ENCODE data around the gene DYRK3.

The DYRK3 gene

DNA sequence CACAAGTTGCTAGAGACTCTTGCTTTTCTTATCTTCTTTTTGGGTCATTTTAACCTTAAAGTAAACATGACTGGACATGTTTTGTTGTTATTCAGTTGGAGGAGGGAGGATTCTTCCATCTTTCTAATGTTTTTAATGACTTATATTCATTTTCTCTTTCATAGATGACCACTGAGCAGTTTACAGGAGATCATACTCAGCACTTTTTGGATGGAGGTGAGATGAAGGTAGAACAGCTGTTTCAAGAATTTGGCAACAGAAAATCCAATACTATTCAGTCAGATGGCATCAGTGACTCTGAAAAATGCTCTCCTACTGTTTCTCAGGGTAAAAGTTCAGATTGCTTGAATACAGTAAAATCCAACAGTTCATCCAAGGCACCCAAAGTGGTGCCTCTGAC is 11.9 kb downstream of the DYRK3 start:
- H3K27ac ChIP-seq (ENCODE audit: extremely low read depth, low read depth, low read length): no peak overlapping the region
- CTCF ChIA-PET: interaction anchor here (0.7 to 25.1 kb wide), 5 partner anchors 8 to 794 kb away, joined by 3 to 380 read pairs (median 30); partner anchors contain the start of gene DYRK3
- H3K4me1 ChIP-seq (ENCODE audit: control insufficient read depth, insufficient read depth, low read length): no peaks in the 10 kb centered on the region
- peaks cover 0 to 49% of the 10 kb centered on the region in 2 experiments; a peak in 2 of 3 replicates for H3K36me3 ChIP-seq (ENCODE audit: control insufficient read depth in 2 of 2, insufficient read depth in 1 of 2, low read length in 2 of 2)
- no peak overlapping the region for H3K4me3 ChIP-seq (ENCODE audit: low read depth, low read length)
- no peak for TF ChIP-seq ZNF157 (tag by site-specific recombination; IDR thresholded peaks at IDR 0.05)
- TF ChIP-seq ZSCAN16 (tag by site-specific recombination; IDR thresholded peaks at IDR 0.05): no peak
- TF ChIP-seq ZNF221 (tag by site-specific recombination; IDR thresholded peaks at IDR 0.05; ENCODE audit: borderline replicate concordance): no peak
- TF ChIP-seq, protein P1, sequence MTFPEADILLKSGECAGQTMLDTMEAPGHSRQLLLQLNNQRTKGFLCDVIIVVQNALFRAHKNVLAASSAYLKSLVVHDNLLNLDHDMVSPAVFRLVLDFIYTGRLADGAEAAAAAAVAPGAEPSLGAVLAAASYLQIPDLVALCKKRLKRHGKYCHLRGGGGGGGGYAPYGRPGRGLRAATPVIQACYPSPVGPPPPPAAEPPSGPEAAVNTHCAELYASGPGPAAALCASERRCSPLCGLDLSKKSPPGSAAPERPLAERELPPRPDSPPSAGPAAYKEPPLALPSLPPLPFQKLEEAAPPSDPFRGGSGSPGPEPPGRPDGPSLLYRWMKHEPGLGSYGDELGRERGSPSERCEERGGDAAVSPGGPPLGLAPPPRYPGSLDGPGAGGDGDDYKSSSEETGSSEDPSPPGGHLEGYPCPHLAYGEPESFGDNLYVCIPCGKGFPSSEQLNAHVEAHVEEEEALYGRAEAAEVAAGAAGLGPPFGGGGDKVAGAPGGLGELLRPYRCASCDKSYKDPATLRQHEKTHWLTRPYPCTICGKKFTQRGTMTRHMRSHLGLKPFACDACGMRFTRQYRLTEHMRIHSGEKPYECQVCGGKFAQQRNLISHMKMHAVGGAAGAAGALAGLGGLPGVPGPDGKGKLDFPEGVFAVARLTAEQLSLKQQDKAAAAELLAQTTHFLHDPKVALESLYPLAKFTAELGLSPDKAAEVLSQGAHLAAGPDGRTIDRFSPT (tag by site-specific recombination; IDR thresholded peaks at IDR 0.05): no peak
- no peak for TF ChIP-seq ZNF473 (tag by site-specific recombination; IDR thresholded peaks at IDR 0.05)
- no peak for TF ChIP-seq SP2 (tag by site-specific recombination; IDR thresholded peaks at IDR 0.05)
- no peak for TF ChIP-seq YY2 (tag by site-specific recombination; IDR thresholded peaks at IDR 0.05)
- no peak for TF ChIP-seq ZNF571 (tag by site-specific recombination; IDR thresholded peaks at IDR 0.05)
- no peak for TF ChIP-seq ZNF837 (tag by site-specific recombination; IDR thresholded peaks at IDR 0.05)
- TF ChIP-seq ZNF549 (tag by site-specific recombination; IDR thresholded peaks at IDR 0.05): no peak
- no peak for TF ChIP-seq ZNF248 (tag by site-specific recombination; IDR thresholded peaks at IDR 0.05)
- no peak for TF ChIP-seq ZBTB1 (tag by site-specific recombination; IDR thresholded peaks at IDR 0.05)
- TF ChIP-seq ZNF776 (tag by site-specific recombination; IDR thresholded peaks at IDR 0.05; ENCODE audit: borderline replicate concordance): no peak
- no peak for TF ChIP-seq ZBTB21 (tag by site-specific recombination; IDR thresholded peaks at IDR 0.05)
- TF ChIP-seq ZNF558 (tag by site-specific recombination; IDR thresholded peaks at IDR 0.05): no peak
- TF ChIP-seq, protein P2, sequence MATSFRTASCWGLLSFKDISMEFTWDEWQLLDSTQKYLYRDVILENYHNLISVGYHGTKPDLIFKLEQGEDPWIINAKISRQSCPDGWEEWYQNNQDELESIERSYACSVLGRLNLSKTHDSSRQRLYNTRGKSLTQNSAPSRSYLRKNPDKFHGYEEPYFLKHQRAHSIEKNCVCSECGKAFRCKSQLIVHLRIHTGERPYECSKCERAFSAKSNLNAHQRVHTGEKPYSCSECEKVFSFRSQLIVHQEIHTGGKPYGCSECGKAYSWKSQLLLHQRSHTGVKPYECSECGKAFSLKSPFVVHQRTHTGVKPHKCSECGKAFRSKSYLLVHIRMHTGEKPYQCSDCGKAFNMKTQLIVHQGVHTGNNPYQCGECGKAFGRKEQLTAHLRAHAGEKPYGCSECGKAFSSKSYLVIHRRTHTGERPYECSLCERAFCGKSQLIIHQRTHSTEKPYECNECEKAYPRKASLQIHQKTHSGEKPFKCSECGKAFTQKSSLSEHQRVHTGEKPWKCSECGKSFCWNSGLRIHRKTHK (tag by site-specific recombination; IDR thresholded peaks at IDR 0.05): no peak
- TF ChIP-seq, protein P3, sequence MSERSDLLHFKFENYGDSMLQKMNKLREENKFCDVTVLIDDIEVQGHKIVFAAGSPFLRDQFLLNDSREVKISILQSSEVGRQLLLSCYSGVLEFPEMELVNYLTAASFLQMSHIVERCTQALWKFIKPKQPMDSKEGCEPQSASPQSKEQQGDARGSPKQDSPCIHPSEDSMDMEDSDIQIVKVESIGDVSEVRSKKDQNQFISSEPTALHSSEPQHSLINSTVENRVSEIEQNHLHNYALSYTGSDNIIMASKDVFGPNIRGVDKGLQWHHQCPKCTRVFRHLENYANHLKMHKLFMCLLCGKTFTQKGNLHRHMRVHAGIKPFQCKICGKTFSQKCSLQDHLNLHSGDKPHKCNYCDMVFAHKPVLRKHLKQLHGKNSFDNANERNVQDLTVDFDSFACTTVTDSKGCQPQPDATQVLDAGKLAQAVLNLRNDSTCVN (tag by site-specific recombination; optimal IDR thresholded peaks at IDR 0.05): no peak
- POLR2A ChIA-PET: interaction anchor here (0.5 to 1.2 kb wide), 2 partner anchors 9 to 12 kb away, joined by 5 to 6 read pairs; partner anchors contain the start of gene DYRK3
- no peaks in the 10 kb centered on the region for H3K9me3 ChIP-seq (ENCODE audit: control insufficient read depth, insufficient read depth, low read depth, low read length)

DNA sequence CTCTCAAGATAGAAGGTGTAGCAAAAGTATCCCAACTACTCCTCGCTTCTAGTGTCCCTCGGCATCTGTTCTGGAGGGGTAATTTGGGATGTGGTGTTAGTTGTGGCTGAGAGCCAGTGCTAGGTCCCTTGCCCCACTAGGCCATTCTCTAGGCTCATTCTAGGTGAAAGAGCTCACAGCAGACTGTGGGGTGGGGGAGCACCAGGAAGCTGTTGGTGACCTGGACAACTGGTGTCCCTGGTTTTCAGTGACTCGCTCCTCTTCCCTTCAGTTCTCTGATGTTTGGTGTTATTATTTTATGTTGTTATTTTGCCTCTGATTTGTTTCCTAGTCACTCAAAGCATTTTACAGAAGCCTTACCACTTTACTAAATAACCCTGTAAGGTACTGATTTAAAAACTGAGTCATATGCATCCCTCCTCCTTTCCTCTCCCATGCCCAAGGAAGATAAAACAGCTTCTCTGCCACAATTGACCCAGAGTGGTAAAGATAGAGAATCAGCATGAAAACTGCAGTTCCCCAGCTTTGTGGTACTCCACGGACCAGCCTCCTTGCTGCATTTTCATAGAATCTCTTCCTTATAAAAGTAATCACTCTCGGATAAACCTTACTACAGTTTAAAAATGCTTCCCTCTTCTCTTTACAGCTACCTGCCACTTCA is 14.1 kb downstream of the DYRK3 start:
- no peak overlapping the region for H3K27ac ChIP-seq (ENCODE audit: extremely low read depth, low read depth, low read length)
- H3K4me1 ChIP-seq (ENCODE audit: control insufficient read depth, insufficient read depth, low read length): no peaks in the 10 kb centered on the region
- no peaks in the 10 kb centered on the region for H3K9me3 ChIP-seq (ENCODE audit: control insufficient read depth, insufficient read depth, low read depth, low read length)
- peaks cover 0 to 41% of the 10 kb centered on the region in 2 experiments; a peak in 2 of 3 replicates for H3K36me3 ChIP-seq (ENCODE audit: control insufficient read depth in 2 of 2, insufficient read depth in 1 of 2, low read length in 2 of 2)
- CTCF ChIA-PET: interaction anchor here (0.9 to 25.1 kb wide), 5 partner anchors 9 to 334 kb away, joined by 3 to 380 read pairs (median 30); partner anchors contain the start of gene DYRK3
- POLR2A ChIA-PET: no interaction called here
- H3K4me3 ChIP-seq (ENCODE audit: low read depth, low read length): no peak overlapping the region
- no peak for TF ChIP-seq ZNF600 (tag by site-specific recombination; IDR thresholded peaks at IDR 0.05)
- TF ChIP-seq ZNF560 (tag by site-specific recombination; IDR thresholded peaks at IDR 0.05; ENCODE audit: borderline replicate concordance): no peak
- no peak for TF ChIP-seq ZNF10 (tag by site-specific recombination; IDR thresholded peaks at IDR 0.05)
- TF ChIP-seq, protein P4, sequence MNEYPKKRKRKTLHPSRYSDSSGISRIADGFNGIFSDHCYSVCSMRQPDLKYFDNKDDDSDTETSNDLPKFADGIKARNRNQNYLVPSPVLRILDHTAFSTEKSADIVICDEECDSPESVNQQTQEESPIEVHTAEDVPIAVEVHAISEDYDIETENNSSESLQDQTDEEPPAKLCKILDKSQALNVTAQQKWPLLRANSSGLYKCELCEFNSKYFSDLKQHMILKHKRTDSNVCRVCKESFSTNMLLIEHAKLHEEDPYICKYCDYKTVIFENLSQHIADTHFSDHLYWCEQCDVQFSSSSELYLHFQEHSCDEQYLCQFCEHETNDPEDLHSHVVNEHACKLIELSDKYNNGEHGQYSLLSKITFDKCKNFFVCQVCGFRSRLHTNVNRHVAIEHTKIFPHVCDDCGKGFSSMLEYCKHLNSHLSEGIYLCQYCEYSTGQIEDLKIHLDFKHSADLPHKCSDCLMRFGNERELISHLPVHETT (tag by site-specific recombination; IDR thresholded peaks at IDR 0.05): no peak
- TF ChIP-seq SALL2 (tag by site-specific recombination; IDR thresholded peaks at IDR 0.05; ENCODE audit: borderline replicate concordance): no peak
- no peak for TF ChIP-seq ZNF155 (tag by site-specific recombination; IDR thresholded peaks at IDR 0.05)
- TF ChIP-seq, protein P5, sequence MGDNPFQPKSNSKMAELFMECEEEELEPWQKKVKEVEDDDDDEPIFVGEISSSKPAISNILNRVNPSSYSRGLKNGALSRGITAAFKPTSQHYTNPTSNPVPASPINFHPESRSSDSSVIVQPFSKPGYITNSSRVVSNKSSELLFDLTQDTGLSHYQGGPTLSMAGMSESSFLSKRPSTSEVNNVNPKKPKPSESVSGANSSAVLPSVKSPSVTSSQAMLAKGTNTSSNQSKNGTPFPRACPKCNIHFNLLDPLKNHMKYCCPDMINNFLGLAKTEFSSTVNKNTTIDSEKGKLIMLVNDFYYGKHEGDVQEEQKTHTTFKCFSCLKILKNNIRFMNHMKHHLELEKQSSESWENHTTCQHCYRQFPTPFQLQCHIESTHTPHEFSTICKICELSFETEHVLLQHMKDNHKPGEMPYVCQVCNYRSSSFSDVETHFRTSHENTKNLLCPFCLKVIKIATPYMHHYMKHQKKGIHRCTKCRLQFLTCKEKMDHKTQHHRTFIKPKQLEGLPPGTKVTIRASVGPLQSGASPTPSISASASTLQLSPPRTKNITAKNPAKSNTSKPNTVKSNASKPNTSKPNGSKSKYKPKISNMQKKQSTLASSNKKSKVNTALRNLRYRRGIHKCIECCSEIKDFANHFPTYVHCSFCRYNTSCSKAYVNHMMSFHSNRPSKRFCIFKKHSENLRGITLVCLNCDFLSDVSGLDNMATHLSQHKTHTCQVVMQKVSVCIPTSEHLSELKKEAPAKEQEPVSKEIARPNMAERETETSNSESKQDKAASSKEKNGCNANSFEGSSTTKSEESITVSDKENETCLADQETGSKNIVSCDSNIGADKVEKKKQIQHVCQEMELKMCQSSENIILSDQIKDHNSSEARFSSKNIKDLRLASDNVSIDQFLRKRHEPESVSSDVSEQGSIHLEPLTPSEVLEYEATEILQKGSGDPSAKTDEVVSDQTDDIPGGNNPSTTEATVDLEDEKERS (tag by site-specific recombination; IDR thresholded peaks at IDR 0.05): no peak
- no peak for TF ChIP-seq ZBTB17 (tag by site-specific recombination; IDR thresholded peaks at IDR 0.05)
